K562 treated with DMSO at 1 percent for 12 hours (cell line): ENCODE measurements around the gene DSN1. TPM values are rescaled to one million over a fixed set of nuclear protein-coding genes. Genes with fewer than 3 reads are reported as not detected.

ENCODE experiments used
- total RNA-seq: library from RNA; unstranded; fragments of 300-600 nt; gene quantifications from 2 replicates; pipeline ENCODE4 v1.2.3, GENCODE V29; 2022; ENCODE audit not compliant: insufficient read depth

The DSN1 gene
- total RNA-seq: 20.6 and 40.2 TPM in 2 replicates

DNA sequence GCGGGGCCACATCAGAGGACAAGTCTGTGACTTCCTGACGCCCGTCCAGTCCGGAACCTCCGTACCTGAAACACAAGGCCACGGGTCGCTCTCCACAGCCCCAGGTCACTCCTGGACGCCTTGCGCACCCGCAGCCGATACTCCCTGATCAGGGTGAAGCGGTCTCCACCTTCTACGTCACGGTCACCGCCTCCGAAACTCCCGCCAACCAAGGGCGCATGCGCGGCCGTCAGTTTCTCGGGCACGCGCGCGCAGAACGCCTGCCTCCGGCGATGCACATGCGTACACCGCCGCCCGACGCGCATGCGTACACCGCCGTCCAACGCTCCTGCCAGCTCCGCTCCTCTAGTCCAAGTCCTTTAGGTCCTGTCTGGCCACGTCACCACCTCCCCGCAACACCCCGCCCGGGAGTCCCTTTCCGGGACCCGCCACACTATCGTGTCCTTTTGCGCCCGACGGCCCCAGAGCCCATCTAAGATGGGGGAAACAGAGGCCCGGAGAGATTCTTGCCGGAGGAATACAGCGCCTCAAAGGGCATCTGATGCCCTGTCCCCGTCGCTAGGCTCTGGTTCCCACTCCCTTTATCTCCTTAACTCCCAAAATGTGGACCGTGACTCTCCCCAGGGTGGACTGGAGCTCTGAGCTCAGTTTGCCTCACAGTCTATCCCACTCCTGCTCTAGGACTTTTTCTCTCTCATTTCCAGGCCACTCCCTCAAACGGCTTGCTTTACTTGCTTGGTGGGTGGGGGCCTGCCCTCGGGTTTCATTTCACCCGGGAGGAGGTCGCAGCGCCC lies at the start of gene DSN1:
Gene DSN1, minus strand, starts transcription at position 167 of the 794 bp plus-strand sequence. CDS start 2,305 bp downstream, outside the sequence.

DNA sequence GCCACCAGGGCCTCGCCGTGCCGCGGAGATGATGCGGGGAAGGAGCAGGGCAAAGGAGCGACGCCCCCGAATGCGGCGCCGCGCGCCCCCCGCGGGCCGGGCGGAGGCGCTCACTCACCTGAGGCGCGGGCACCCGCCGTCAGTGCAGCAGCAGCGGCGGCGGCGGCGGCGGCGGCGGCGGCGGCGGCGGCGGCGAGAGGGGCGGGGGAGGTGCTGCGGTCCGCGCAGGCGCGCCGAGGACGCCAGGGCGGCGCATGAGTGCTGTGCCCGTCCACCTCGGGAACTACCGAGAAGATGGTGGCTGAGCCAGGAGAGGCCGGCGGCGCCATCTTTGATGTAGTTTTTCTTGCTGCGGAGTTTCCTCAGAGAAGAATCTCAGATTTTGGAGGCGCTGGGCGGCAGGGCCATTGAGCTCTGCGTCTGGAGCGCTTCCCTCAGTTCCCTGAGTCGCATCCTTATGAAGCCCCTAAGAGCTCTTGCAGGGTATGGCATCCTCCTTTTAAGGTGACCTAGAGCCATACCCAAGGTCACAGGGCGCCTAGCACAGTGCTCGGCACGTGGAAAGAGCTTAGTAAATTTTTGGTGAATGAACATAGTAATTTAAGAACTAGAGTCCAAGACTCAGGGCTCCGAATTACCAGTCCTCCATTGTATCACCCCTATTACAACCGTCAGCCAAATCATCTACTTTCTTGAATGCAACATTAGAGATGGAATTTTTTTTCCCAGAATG lies 27.5 kb downstream of the DSN1 start, which contains the start of gene NDRG3:
Gene NDRG3, minus strand, starts transcription at position 164 of the 733 bp plus-strand sequence. CDS start 24,355 bp downstream, outside the sequence.

Other genes starting within 250 kb of the DSN1 start
- gene MYL9, start 232.2 kb downstream of the DSN1 start, total RNA-seq: 5.6 and 6.7 TPM in 2 replicates
- gene TGIF2, start 200.2 kb downstream of the DSN1 start, total RNA-seq: 4.2 and 9.3 TPM in 2 replicates
- gene RAB5IF, start 168.0 kb downstream of the DSN1 start, total RNA-seq: 131 and 158 TPM in 2 replicates
- gene SLA2, start 127.6 kb downstream of the DSN1 start, total RNA-seq: not detected in 2 replicates
- 13.5 and 26.7 TPM in 2 replicates for gene NDRG3, start 27.7 kb downstream of the DSN1 start, total RNA-seq
- gene TLDC2, start 102.4 kb upstream of the DSN1 start, total RNA-seq: not detected in 2 replicates
- 12.8 and 25.9 TPM in 2 replicates for gene SAMHD1, start 177.9 kb upstream of the DSN1 start, total RNA-seq